Activated gamma-delta T cell (primary cell): ENCODE measurements around the gene FGGY.

Experiments
- DNase-seq: peaks from one replicate; lab custom pipeline; 2025; lab: John Stamatoyannopoulos, UW

FGGY gene

DNA sequence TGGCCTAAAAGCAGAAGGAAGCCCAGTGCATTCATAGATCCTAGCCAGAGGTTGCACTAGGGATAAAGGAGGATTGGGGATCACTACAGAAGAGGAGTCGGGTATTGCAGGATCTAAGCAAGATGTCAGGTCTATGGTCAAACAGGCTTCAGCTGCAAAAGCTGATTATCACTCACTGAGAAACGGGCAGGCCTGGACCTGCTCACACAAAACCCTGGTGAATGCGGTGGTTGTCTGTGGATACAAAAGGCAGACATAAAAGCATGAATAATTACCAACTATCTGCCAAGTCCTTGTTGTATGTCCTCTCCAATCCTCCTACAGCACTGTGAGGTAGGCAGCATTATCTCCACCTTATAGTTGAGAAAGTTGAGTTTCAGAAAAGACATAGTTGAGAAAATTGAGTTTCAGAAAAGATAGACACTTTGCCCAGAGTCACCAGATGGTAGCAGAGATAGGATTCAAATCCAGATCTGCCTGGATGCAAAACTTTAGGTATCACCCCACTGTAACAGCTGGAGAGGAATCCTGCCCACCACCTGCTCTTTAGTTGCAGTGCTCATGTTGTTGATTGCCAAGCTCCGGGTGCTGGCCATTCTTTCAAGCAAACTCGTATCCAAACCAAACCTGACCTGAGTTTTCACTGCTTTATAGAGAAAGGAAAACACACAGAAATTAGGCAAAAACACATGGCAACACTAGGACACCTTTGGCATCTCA is 468.3 kb downstream of the FGGY start:
- DNase-seq, result no peak

DNA sequence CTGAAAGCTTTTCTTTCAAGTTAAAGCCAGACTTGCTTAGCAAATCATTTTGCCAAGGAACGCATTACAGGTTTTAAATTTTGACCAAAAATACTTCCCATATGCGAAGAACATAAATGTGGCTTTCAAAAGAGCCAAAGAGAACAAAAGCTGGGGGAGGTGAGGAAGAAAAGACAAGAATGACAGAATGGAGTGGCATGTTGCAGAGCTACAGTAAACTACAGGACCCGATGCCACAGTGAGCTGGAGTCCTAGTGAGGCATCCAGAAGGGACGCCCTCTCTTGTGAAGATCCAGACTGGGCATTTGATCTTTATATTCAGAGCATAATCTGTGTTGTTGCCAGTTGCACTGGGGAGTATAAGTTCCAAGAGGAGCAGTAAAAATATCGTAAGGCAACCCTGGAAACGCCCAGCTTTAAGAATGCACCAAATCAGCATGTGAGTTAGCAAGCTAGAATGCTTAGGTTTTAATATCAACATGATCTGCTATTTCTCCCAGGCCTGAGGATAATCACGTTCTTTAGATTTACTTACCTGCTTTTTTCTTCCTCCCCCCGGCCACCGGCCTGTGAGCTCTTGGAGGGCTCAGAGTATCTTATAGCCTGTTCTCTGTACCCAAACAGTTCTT is 469.4 kb downstream of the FGGY start:
- no peak for DNase-seq

DNA sequence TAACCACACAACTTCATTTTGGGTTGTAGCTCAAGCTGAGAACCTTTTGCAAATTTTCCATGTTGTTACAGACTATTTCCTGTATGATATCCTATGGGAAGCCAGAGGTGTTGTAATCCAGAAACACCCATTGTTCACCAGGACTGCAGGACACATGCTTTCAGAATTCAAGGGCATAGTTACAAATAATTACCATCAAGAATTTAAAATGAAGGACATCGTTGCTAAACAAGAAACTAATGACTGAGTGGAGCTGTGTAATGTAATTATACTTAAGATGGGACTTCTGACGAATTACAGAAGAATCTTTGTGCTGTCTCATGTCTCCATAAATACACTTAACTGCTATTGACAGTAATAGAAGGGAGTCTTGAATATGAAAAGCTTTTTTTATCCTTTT is 470.2 kb downstream of the FGGY start:
- DNase-seq, result no peak

DNA sequence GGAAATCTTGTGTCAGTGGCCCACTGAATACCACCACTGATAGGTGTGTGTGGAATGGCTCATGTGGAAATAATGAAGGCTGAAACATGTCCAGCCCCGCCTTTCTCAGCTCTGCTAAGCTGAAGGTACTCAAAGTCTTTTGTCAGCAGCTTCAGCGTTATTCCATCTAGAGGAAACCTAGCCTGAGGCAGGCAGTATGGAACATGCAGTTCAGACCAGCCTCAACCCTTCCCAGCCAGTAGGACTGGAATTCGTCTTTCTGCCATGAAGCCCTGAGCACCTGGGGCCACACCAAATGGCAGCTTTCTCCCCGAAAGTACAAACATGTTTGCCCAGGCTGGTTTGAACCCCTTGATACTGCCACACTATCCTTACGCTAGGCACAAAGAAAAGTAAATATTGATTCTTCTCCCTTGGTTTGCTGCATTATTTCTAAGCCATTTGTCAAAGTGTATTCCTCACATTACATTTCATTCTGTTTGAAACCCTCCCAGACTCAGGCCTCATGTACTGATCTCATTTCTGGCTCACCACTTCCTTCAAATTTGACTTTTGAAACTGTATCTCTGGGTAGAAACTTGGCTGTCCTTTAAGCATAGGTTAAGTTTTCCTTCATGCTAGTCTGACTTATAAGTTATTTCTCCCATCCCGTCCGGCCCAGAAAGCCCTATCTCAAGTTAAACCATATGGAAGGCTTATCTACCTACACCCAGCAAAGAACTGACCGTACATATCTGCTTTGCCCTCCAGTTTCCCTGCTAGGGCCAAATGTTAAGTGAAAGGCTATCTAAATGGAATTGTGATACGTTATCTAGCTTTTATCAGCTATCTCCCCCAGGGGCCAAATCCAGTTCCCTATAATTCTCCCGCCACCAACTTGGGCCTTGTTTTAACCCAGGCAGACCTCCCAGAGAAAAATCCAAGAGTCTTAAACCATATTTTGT is 472.2 kb downstream of the FGGY start:
- no peak for DNase-seq

DNA sequence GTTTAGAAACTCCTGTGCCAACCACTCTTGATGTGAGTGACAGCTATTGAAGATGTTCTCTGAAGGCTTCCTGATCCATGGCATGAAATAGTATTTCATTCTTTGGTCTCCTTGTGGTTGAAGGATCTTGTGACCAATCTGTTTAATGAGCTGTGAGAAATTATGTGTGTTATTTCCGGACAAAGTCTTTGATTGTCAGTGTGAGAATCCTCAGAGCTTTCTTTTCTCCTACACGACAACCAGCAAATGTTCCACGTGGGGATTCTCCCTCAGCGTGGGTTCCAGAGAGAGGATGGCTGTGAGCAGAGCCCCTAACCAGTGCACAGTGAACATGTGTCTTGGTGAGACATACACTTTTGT is 472.8 kb downstream of the FGGY start:
- no peak for DNase-seq

DNA sequence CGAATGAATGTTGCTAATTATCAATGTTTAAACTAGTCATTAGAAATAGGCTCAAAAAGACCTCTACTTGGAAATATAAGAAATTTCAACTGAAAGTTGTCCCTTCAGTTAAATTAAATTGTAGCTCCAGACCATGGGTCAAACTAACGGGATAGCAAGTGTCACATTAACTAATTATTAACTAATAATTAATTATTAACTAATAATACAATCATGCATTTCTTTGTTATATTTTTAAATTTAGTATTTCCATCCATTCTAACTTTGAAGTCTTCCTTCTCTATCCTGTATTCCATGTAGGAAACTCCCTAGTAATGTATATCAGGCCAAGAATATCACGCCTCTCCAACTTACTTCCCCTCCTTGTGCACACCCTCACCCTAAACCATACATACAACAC is 474.5 kb downstream of the FGGY start:
- no peak for DNase-seq

DNA sequence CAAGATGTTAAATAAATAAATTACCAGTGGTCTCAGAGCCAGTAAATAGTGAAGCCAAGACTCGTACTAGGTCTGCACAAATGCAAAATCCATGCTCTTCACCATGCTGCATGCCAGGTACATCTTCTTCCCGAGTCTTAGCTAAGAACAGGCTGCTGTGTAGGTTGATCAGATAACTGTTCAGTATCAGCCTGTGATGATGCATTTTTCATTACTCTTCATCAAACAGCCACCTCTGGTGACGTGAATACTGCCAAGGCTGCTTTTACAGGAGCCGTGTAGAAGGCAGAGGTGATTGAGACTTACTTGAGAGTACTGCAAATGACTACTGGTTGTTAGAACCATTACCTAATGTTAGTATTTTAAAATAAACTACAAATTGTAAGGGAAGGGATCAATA is 478.6 kb downstream of the FGGY start:
- DNase-seq, result no peak

DNA sequence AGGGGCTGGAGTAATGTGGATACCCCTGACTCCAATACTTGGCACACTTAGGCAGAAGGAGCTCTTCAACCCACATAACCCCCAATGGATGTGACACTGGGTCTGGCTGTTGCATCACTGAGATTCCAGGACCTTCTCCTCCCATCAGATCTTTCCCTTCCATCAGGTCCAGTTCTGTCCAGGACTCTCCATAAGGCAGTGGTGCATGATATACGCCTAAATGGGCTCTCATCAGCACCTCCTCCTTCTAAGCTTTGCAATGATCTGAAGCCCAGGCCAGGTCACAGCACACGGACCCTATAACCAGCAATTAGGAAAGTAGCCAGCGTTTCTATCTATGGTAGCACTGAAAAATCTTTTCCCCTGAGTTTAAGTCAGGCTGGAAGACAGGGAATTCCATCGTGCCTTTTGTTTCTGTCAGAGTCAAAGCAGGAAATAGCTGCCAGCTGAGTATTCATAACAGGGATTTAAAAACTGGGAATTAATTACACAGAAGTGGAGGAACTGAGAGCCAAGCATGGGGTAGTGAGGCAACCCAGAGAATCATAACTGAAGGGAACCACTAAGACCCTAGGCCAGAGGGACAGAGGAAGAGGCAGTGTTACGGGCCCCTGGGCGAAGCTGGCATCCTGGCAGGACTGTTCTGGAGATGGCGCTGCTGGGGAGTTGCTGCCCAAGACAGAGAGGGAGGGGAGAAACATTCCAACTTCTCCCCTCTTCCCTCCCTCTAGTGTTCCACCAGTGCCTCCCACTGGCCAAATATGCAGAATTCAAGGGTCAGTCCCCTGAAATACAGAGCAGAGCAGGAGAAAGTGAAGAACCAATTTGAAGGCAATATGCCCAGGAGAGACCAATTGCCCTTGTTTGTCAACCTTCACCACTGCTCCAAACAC is 480.3 kb downstream of the FGGY start:
- no peak for DNase-seq

DNA sequence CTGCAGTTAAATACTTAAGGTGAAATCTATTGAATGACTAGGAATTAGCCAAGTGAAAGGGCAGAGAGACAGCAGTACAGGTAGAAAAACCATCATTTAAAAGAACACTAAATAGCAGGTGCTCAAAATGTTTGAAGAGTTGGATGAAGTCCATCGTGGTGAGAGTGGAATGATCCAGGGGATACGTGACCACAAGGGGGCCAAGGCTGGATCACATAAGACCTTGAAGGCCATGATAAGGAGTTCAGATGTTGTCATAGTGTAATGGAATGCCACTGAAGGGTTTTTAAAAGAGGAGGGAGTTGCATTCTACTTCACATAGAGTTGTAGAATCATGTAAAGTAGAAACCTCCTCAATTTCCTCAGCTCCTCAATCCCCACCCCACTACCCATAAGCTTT is 483.1 kb downstream of the FGGY start:
- no peak for DNase-seq

DNA sequence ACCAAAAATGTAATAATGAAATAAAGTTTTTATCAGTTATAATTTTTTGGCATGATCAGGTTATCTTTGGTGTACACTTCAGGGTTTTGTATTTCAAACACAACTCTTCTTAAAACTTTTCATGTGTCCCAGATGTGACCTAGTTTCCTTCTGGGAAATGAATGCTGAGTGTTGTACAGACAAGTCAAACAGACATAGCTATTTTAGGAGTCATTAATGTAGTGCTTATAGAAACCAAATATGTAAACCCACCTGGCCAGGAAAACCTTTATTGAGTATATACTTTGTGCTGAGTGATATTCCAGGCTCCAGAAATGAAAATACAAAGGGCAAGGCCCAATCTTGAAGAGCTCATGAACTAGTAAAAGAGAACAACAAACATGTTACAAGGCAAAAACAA is 491.9 kb downstream of the FGGY start:
- DNase-seq, result no peak

DNA sequence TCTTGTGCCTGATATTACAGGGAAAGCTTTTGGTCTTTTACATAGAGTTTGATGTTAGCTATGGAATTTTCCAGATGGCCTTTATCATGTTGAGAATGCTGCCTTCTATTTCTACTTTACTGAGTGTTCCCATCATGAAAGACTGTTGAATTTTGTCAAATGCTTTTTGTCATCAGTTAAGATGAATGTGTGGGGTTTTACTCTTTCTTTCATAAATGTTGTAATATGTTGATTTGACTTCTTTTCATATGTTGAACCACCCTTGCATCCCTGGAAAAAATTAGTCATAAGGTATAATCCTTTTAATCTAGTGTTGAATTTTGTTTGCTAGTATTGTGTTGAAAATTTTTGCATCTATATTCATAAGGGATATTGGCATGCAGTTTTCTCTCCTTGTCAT is 501.7 kb downstream of the FGGY start:
- DNase-seq, result no peak

DNA sequence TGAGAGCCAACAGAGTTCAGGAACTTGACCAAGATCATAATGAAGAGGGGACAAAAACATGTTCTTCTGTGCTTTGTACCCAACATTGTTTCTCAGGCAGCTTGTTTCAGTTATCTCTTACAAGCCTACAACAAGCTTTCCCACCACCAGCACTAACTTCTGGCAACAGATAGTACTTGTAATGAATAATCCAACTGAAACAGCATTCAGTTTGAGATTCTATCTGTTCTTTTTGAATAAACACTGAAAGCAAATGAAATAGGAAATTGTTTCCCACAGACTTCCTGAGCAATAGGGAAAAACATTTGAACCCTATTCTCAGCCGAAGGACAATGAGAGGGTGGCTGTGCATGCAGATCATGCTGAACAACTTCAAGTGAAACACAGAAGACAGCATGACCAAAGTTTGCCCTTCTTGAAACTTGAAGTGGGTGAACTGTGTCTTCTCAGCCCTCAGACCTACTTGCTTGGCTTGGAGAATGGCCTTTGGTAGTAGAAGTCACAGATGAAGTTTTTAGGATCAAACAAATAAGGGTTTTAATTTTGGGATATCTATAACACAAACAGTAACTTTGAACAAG is 506.7 kb downstream of the FGGY start:
- DNase-seq, result no peak

DNA sequence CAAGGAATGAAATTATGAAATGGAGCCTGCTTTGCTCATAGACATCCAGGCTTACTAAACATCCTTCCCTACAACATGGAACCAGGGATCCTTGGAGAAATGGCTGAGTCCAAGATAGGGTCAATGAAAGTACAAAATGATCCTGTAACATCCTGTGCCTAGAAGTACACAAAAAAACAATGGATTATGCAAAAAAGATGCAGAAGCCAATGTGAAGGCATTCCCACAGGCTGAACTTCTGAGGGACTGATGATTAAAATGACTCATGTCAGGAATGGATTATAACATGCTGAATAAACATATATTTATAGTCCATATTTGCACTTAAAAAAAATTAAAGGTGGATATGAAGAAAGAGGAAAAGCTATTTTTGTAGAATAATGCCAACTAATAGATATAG is 507.4 kb downstream of the FGGY start:
- DNase-seq, result no peak

DNA sequence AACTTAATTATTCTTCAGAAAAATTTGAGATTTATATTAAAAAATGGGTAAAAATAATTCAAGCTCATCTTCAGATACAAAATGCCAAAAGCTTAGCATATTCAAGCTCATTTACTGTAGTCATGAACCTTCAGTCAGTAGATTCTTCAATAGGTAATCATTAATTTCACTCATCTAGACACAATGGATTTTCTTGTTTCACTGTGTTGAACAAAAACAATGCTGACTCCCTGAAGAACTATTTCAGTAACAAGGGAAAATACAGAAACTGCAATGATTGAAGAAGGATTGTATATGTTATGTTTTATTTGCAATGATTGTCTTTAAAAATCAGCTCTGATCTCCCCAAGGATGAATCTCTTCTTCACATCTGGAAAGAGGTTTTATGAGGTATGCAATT is 508.7 kb downstream of the FGGY start:
- DNase-seq, result no peak
